Heart right ventricle (tissue), 16 donors: ENCODE results near the gene DTNA. TPM values are rescaled to one million over a fixed set of nuclear protein-coding genes. Genes with fewer than 3 reads are reported as not detected.

Experiments
- ATAC-seq, 8 donors: fragments of 200-7000 bp; cut with Tn5 transposase; one replicate each; pipeline ENCODE4 v1.9.1; 2020; ENCODE audit warnings: mild to moderate bottlenecking in 8 of 8, moderate library complexity in 8 of 8, moderate number of reproducible peaks in 1 of 8
- DNase-seq, 2 donors: peaks; one replicate each; pipeline ENCODE4 v3.0.0-alpha.2; 2020
- H3K27ac ChIP-seq, 10 donors: fragments of 200-600 bp; sonication (generic) in 2 of 10; one replicate each; pipeline versions ENCODE4 v1.5.0 to v1.8.0; 2020 to 2022; ENCODE audit warnings: mild to moderate bottlenecking in 3 of 10
- H3K27me3 ChIP-seq, 7 donors: fragments of 200-600 bp; one replicate each; pipeline ENCODE4 v1.8.0; 2021 to 2022; ENCODE audit warnings: mild to moderate bottlenecking in 2 of 7
- H3K36me3 ChIP-seq, 9 donors: fragments of 200-600 bp; sonication (generic) in 1 of 9; one replicate each; pipeline versions ENCODE4 v1.5.0 to v1.8.0; 2020 to 2022; ENCODE audit warnings: mild to moderate bottlenecking in 2 of 9
- H3K4me1 ChIP-seq, 9 donors: fragments of 200-600 bp; sonication (generic) in 1 of 9; one replicate each; pipeline versions ENCODE4 v1.5.0 to v1.8.0; 2020 to 2022; ENCODE audit warnings: mild to moderate bottlenecking in 4 of 9
- H3K4me3 ChIP-seq, 10 donors: fragments of 200-600 bp; sonication (generic) in 2 of 10; one replicate each; pipeline versions ENCODE4 v1.5.0 to v1.8.0; 2020 to 2022; ENCODE audit warnings: mild to moderate bottlenecking in 7 of 10, moderate library complexity in 2 of 10
- H3K9me3 ChIP-seq, 11 donors: fragments of 200-600 bp in 10 of 11; sonication (generic) in 2 of 11; one replicate each; pipeline versions ENCODE4 v1.5.0 to v1.8.0; 2013 to 2022; ENCODE audit warnings: mild to moderate bottlenecking in 2 of 11, control low read depth in 1 of 11, moderate library complexity in 1 of 11
- WGBS, 2 donors: extraction: QIAGEN DNeasy Blood & Tissue Kit; methylation state at CpG; one replicate each; pipeline ENCODE4 v1.1.7; 2013; ENCODE audit warnings: inconsistent platforms in 1 of 2; 5-methylcytosine and 5-hydroxymethylcytosine counted together
- intact Hi-C, 10 donors: fragments of 100-400 bp; cut with DNase I; formaldehyde crosslinking; loops; one replicate each; pipeline versions ENCODE4 v1.11.1 to v1.14.2; 2022
- polyA plus RNA-seq, 2 donors: library from polyadenylated mRNA; stranded (reverse); fragments of 200-250 nt; gene quantifications; one replicate each; pipeline ENCODE4 v1.2.3, GENCODE V29; 2013
- total RNA-seq, 10 donors: library from RNA; stranded (reverse); fragmentation: NEBNext Ultra II Directional in 3 of 10; extraction: Animal tissue kit (Norgen Biotek cat#: 25700) in 3 of 10; gene quantifications; one replicate each; pipeline versions ENCODE4 v1.2.1 to v1.2.4, GENCODE V29; 2021 to 2023
- TF ChIP-seq, protein P1 (sequence below), 9 donors: fragments of 200-600 bp; sonication (generic) in 2 of 9; IDR thresholded peaks; one replicate each; pipeline versions ENCODE4 v1.5.0 to v1.8.0; 2021 to 2022; ENCODE audit warnings: antibody characterized with exemption in 9 of 9, mild to moderate bottlenecking in 5 of 9, moderate library complexity in 1 of 9
- donor health status: Arrhythmogenic right ventricular cardiomyopathy.
- donor health status: ischemic (EF 13 %, LVEDD 7.1; RV severe dilation, severe dysfunction).
- donor health status: healthy with polysubstance abuse.
- donor health status: DM: no; HTN: yes; CAD: no.
- donor health status: DM: no; HTN: no; CAD: no.
- donor health status: ischemic (EF 25% LVEDD 6.9; RV normal size, moderate dysfunction).
- donor health status: ischemic (EF 25% LVEDD 5.7; RV mildly dilated, moderate dysfunction).
- donor health status: healthy.
- donor health status: DM: yes; HTN: yes; CAD: no.
- donor health status: Ischemic cardiomyopathy.
- donor health status: ischemic (EF 35%, LVEDD 5.7; RV mildly dilated, moderate dysfunction).
- donor health status: nonischemic (EF 11% LVEDD 7.7; RV severe dilation, severe dysfunction).
- donor health status: DM: yes; HTN: yes; CAD: no.
- donor health status: PGD.
- donor health status: ischemic (EF 29% LVEDD 5.4; RV normal size, mild dysfunction).
- donor health status: nonischemic (EF 23%, LVEDD 6.1; RV moderate dilation, normal function).

DTNA gene
- total and polyA plus RNA-seq, 12 donors = 65.4 to 198 (median 179) TPM

DNA sequence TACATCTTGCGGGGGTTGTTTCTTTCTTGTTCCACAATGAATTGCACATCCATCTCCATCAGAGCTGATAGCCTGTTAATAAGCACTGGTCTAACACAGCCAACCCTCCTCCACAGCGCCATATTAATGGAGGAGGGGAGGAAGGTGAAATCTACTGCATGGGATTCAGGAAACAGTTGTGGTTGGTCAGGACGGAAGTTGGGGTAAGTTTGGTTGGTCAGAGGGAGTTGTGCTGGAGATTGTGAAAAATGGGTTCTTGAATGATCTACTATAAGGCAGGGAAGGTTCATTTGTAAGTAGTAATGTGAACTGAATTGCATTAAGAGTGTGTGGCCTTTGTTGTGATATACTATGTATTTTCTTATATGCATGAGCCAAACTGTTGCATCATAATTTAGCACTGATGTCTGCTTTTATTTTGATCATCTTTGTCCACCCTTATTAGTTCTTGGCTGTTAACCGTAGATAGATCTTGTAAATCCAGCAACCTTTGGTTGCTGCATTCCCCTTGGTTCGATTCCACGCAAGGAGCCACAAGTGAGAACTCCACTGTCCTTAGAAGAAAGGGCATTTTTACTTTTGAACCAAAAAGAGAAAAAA, 180.5 kb downstream of the DTNA start:
- TF ChIP-seq, protein P1, sequence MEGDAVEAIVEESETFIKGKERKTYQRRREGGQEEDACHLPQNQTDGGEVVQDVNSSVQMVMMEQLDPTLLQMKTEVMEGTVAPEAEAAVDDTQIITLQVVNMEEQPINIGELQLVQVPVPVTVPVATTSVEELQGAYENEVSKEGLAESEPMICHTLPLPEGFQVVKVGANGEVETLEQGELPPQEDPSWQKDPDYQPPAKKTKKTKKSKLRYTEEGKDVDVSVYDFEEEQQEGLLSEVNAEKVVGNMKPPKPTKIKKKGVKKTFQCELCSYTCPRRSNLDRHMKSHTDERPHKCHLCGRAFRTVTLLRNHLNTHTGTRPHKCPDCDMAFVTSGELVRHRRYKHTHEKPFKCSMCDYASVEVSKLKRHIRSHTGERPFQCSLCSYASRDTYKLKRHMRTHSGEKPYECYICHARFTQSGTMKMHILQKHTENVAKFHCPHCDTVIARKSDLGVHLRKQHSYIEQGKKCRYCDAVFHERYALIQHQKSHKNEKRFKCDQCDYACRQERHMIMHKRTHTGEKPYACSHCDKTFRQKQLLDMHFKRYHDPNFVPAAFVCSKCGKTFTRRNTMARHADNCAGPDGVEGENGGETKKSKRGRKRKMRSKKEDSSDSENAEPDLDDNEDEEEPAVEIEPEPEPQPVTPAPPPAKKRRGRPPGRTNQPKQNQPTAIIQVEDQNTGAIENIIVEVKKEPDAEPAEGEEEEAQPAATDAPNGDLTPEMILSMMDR (IDR thresholded peaks at IDR 0.05) = no peak
- WGBS, 2 donors = 93 to 98% methylated on average over 6 of the region's 6 CpGs
- DNase-seq (no peak), ATAC-seq (no peak)
- Histone ChIP-seq H3K27me3 (no peaks in the 10 kb centered on the region), H3K27ac (no peak overlapping the region), H3K36me3 (peaks cover 0 to 16% (median 0%) of the 10 kb centered on the region in 9 donors), H3K4me3 (no peak overlapping the region), H3K9me3 (peaks cover 0 to 10% (median 0%) of the 10 kb centered on the region in 11 donors), H3K4me1 (peaks cover 0 to 6% (median 0%) of the 10 kb centered on the region in 9 donors)
- intact Hi-C loops = no loop called here

DNA sequence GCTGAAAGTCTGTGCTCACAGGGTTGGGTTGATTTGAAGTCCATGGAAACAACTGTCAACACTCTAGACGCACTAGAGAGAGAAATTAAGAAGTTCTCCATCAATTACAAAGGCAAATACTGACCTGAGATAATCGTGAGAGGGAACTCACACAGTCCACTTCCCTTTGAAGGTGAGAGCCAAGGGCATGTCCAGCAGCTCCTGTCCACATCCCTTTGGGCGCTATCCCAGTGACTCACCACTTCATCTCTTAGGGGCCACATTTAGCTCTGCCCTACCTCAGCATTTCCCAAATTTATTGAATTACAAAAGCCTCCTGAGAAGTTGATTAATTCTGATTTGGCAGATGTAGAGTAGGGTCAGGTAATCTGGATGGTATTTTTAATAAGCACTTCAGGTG, 182.3 kb downstream of the DTNA start:
- no peaks in the 10 kb centered on the region for H3K27me3 ChIP-seq
- H3K36me3 ChIP-seq = peaks cover 0 to 10% (median 0%) of the 10 kb centered on the region in 9 donors
- DNase-seq = no peak
- H3K9me3 ChIP-seq = peaks cover 0 to 15% (median 0%) of the 10 kb centered on the region in 11 donors
- peak in 2 of 8 donors; percentile 70 to 76 for ATAC-seq
- TF ChIP-seq, protein P1 (IDR thresholded peaks at IDR 0.05) = no peak
- no peak overlapping the region for H3K4me3 ChIP-seq
- intact Hi-C loops = no loop called here
- no peaks in the 10 kb centered on the region for H3K4me1 ChIP-seq
- no peak overlapping the region for H3K27ac ChIP-seq
- WGBS, 2 donors = 53 to 56% methylated on average over 3 of the region's 3 CpGs

DNA sequence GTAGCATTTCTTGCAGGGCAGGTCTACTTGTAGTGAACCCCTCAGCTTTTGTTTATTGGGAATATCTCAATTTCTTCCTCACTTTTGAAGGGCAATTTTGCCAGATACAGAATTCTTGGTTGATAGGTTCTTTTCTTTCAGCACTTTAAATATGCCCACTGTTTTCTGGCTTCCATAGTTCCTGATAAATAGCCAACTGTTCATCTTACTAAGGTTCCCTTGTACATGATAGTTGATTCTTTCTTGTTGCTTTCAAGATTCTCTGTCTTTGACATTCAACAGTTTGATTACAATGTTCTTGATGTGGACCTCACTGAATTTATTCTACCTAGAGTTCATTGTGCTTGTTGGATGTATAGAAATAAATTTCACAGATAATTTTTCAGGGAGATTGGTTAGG, 183.1 kb downstream of the DTNA start:
- TF ChIP-seq, protein P1 (IDR thresholded peaks at IDR 0.05) = no peak

DNA sequence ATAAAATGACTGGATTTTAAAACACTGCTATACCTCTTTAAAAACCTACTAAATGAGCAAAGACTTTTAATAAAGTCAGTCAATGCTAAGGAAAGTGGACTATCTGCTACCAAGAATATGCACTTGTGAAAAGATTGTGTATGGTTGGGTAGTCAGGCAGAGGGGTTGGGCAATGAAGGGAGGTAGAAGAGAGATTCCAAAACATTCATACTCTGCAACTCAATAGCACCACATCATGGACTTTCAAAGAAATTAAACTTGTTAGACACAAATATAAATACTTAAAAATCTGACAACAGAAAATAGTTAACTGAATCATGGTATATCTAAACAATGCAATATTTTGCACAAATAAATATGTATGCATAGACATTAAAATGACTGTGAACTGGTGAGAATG, 191.2 kb downstream of the DTNA start:
- intact Hi-C loops = loop anchor here in 1 of 10 donors (2.0 kb wide), 1 partner anchor 20 kb away; no protein-coding TSS in a partner anchor
- no peak overlapping the region for H3K4me3 ChIP-seq
- H3K27me3 ChIP-seq = no peaks in the 10 kb centered on the region
- H3K9me3 ChIP-seq = peaks cover 0 to 11% (median 0%) of the 10 kb centered on the region in 11 donors
- no peak overlapping the region for H3K27ac ChIP-seq
- no peaks in the 10 kb centered on the region for H3K36me3 ChIP-seq
- TF ChIP-seq, protein P1 (IDR thresholded peaks at IDR 0.05) = peak in 5 of 9 donors; percentile 14 to 40 (median 19)
- ATAC-seq (no peak), DNase-seq (no peak)
- H3K4me1 ChIP-seq = no peaks in the 10 kb centered on the region

More for the DNA sequence above, 183.1 kb downstream of the DTNA start:
- intact Hi-C loops = no loop called here
- Histone ChIP-seq H3K9me3 (peaks cover 0 to 19% (median 0%) of the 10 kb centered on the region in 11 donors), H3K4me3 (no peak overlapping the region), H3K4me1 (no peaks in the 10 kb centered on the region), H3K27ac (no peak overlapping the region), H3K36me3 (peaks cover 0 to 9% (median 0%) of the 10 kb centered on the region in 9 donors), H3K27me3 (no peaks in the 10 kb centered on the region)
- ATAC-seq = no peak
- no peak for DNase-seq
